Measurements from ENCODE around the gene SIGLEC12.

SIGLEC12 gene

GRCh38 chr19:51501594-51502263 lies at the start of gene SIGLEC12:
SIGLEC12 (minus strand) TSS chr19:51501800; CDS start chr19:51501733, 67 bp downstream.
- DNase-seq: no peak

DNA sequence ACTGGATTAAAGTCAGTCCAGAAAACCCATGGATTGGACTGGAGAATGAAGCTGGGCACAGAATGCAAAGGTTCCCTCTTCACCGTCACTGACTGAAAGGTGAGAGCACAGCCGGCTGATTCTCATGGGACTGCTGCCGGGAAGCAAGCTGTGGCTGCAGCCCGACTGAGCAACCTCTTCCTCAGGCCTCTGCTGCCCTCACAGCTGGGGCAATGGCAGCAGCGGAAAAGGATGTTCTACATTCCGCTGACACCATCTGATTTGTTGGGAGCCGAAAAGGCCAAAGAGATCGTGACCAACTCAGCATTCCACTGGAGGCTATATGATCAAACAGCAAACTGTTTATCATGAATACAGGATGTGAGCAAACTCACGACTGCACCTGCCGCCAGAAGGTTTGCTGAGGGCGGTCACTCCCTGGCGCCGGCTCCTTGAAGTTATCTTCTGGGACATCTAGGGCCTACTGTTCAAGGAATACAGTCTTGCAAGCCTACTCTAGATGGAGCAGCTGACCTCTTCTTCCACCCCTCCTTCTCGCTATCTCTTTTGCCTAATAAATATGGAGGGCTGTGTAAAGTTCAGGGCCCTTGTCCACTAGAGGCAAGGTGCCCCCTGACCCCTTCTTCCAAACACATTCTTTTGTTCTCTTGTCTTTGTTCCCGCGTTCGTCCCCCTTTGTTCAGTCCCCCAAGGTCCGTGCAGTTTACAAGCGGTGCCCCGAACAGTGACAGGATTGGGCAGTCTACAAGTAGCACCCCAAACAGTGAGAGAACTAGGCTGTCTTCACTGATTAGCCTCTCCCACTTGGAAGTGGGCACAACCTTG lies 49.5 kb upstream of the SIGLEC12 start:
- no peak for DNase-seq

DNA sequence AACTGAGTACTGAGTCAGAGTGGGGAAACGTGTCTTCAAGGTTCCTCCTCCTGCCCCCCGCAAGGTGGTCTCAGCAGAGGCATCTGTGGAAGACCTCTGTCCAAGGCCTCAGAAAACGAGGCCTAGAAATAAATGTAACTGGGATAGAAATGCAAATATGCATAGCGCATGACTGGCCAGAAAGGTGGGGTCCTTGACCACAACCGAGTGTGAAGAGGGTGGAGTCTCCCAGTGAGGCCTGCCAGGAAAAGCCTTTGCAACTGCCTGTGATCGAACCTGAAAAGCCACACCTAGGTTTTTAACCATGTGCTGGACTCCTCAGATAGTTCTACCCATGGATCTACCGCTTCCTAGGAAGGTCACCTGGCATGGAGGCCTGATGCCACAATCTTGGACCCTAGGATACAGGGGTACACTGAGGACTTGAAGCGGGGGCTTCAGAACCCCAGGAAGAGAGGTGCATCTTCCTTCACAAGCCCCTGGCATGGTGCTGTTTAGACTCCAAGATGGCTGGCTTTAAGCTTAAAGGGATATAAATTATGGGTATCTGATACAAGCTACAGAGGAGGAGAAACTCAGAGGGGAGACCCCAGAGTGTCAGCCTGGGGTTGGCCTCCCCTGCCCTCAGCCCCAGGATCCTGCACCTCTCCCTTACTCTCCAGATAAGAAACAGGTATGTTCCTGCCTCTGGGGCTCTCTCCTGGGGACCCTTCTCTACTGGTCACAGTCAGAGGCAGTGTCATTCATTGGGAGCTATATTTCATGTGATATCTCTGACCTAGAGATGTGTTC lies 48.1 kb upstream of the SIGLEC12 start:
- DNase-seq: no peak

GRCh38 chr19:51548891-51549305 lies 47.3 kb upstream of the SIGLEC12 start:
- DNase-seq: no peak

DNA sequence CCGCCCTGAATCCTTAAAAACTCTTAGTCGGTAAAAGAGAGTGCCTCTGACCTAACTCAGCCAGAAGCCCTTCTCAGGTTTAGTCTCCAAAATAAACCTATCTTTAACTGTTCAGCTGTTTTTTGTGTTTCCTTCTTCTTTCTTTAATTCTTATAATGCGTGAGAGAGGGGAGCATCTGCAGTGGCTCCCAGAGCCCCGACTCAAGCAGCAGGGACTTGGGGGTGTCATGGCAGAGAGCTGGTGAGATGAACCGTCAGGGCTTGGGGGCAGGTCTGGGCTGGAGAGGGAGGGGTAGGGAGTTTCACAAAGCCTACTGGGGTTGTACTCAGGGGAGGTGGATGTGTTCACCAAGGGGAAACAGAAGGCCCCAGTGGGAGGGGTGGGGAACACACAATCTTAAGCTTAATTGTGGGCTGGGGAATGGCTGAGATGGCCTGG lies 46.6 kb upstream of the SIGLEC12 start:
- no peak for DNase-seq

DNA sequence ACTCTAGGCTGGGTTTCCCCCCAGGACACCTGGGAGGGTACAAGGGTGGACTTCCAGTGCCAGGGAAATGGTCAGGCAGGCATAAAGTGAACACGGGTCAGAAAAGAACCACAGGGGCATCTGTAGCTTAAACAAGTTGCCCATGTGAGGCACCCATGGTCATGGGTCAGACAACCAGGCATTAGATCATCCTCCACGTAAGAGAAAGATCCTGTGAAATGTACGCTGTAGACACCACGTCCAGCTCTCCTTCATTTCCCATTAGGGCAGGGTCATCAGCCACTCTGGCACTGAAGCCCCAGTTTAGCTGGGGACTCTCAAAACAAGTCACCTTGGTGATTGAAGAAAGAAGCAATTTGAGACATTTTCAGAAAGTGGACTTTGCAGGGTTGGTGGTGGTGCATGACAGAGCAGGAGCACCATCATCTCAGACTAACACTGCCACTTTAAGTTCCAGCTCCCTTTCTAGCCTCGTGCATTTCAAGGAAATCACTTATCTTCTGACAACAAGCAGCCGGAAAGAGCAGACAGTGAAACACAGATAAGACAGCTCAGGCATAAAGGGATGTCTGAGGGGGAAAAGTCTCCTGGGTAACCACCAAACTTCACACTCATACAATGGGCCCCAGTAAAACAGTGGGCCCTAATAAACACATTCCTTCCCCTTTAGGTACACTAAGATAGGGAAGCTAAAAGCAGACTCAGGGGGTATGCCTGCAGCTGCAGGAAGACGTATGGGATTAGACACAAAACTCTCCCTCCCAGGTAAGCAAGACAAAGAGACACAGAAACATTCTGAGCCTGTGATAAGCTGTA lies 46.0 kb upstream of the SIGLEC12 start:
- no peak for DNase-seq

- no peak for DNase-seq
These were observed 45.2 kb upstream of the SIGLEC12 start for GRCh38 chr19:51546650-51547396.

- DNase-seq: no peak
These were observed 44.6 kb upstream of the SIGLEC12 start for GRCh38 chr19:51546107-51546649.

GRCh38 chr19:51544038-51544437 lies 42.4 kb upstream of the SIGLEC12 start:
- no peak for DNase-seq

- DNase-seq: no peak
These were observed 41.1 kb upstream of the SIGLEC12 start for GRCh38 chr19:51542699-51543098.

GRCh38 chr19:51541458-51542357 lies 40.1 kb upstream of the SIGLEC12 start:
- no peak for DNase-seq

DNA sequence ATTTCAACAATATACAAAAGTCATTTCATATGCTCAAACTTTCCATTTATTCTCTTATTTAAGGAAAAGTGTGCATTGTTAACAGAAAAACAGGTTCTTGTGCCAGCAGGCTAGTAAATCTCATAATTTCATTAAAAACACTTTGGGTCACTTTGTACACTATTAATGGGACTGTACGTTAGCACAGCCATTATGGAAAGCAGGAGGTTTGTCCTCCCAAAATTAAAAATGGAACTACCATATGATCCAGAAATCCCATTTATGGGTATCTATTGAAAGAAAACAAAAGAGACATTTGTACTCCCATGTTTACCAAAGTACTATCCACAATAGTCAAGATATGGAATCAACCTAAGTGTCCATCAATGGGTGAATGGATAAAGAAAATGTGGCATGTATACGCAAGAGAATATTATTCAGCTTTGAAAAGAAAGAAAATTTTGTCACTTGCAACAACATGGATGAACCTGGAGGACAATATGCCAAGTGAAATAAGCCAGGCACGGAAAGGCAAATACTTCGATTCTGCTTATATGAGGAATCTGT lies 38.3 kb upstream of the SIGLEC12 start:
- DNase-seq: no peak

- DNase-seq: no peak
These were observed 33.9 kb upstream of the SIGLEC12 start for GRCh38 chr19:51535535-51535934.

GRCh38 chr19:51531349-51532315 lies 30.0 kb upstream of the SIGLEC12 start, which contains the start of gene SIGLEC6:
SIGLEC6 (minus strand) TSS chr19:51531670; CDS start chr19:51531648, 22 bp downstream.
- no peak for DNase-seq

DNA sequence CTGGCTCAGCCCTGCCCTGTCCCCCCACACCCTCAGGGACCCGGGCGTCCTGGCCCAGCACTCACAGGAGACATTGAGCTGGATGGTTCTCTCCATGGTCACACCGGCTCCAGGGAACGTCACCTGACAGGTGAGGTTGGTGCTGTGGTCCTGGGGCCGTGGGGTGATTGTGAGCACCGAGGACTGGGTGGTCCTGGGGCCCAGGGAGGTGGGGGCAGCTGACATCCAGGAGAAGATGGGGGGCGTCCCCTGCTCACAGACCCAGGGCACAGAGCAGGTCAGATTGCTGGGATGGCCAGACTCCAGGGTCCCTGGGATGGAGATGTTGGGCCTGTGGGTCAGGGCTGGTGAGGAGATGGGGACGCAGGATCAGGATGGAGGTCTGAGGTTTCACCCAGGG lies 29.0 kb upstream of the SIGLEC12 start:
- DNase-seq: no peak

DNA sequence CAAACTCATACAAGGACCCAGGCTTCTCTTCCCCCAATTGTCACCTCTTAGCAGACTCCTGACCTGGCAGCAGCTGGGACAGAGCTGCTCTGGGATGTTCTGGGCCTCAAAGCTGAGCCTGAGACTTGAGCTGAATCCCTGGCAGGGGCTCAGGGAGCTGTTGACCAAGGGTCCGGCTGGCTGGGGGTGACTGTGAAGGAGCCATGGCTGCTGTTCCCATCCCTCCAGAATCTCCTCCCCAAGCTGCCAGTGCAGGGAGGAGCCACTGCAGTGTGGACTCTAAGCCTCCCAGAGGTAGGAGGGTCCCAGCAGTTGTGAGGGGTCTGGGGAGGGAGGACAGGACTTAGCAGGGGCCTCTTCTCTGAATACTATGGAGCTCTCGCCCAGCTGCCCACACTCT lies 27.7 kb upstream of the SIGLEC12 start:
- DNase-seq: no peak

DNA sequence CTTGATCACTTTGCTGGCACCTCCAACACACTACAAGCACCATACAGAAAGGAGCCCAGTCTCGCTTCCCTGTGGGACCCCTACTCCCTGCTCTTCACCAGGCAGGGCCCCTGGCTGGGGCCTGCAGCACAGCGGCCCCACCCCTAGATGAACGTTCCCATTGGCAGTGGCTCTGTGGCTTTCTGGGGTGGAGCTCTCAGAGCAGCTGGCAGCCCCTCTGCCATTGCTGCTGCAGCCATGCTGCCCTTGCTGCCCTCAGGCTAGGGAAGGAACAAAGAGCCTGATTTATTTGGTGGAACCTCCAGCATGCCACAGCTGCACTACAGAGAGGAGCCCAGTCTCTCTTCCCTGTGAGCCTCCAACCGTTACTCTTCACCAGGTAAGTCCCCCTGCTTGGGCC lies 24.1 kb upstream of the SIGLEC12 start:
- no peak for DNase-seq

DNA sequence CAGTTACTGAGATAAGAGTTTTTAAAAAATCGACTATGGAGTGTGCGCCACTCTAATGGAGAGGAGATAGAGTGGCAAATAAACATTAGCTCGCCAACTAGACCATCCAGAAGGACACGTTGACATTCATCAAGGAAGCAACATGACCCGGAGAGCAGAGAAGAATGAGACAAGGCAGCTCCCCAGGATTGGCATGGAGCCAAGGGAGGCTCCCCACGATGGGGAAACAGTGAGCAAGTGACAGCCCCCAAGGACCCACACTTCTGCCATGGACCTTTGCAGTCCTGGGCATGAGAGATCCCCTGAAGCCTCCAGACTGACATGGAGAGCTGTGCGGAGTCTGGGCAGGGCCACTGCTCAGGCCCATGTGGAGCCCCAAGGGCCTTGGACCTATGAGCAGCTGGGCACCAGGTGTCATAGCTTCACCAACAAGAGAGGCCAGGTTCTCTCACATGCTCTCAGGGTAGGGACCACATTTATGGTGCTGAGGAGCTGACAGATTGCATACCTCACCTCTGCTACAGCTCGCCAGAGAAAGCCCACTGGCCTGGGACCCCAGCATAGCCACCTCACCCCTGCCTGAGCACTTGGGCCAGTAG lies 23.2 kb upstream of the SIGLEC12 start:
- no peak for DNase-seq
